Eye (tissue), 1 donor: ENCODE data around the gene SNAPC1.
"Not testable (repeated sequence)": the region's sequence is repeated elsewhere in the genome, so short reads cannot be mapped to it uniquely, and the experiment has no call there.

ENCODE experiments used
- DNase-seq: peaks from one replicate; pipeline ENCODE4 v3.0.0-alpha.2; 2015

The SNAPC1 gene

DNA sequence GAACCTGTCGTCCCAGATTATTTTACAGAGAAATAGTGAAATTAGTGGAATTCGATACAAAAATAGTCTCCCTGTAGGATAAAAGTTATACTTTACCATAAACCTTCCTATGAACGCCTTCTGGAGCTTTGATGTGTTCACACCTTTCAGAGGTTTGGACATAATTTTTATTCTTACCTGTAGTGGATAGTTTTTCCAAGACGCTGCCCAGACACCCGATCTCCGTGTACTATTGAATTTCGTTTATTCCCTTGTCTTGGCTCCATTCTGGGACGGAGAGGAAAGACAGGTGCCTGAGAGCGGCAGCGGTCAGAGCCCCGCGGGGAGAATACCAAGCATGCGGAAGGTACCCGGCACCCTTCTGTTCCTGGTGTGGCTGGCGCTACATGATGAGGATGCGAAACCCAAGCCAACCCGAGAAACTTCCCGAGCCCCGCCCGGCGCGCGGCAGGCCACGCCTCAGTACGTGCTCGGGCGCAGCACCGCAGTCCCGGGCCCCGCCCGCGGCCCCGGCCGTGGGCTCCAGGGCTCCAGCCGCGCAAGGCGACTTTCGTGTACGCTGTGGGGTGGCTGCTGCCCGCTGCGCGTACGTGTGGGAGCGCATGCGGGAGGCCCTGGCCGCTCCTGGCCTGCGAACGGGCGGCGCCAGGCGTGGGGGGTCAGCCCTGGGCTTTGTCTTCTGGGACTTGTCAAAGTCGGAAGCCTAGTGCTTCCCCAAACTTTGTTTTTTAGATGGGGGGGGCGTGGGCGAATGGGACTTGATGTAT, 11.3 kb upstream of the SNAPC1 start:
- DNase-seq = peak; percentile 85

- no peak for DNase-seq
Observed at GRCh38 chr14:61751475-61751989, 10.7 kb upstream of the SNAPC1 start.

GRCh38 chr14:61752626-61753025, 9.6 kb upstream of the SNAPC1 start:
- no peak for DNase-seq

DNA sequence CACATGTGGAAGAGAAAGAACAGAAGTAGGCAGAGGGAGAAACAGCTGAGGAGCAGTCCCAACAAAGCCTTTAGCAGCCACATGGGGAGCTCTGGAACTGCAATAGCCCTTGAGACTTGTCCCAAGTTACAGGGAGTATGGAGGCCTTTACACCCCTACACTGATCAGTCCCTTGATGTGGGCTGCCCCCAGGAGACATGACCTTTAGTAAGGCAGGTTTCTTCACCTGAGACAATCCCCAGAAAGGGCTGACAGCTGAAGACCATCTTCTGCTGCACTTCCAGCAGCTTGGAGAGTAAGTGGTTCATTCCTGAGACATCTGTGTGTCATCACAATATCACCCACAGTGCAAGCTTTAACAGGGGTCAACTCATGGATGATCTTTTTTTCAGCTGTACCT, 8.6 kb upstream of the SNAPC1 start:
- DNase-seq = no peak

GRCh38 chr14:61754627-61755381, 7.4 kb upstream of the SNAPC1 start:
- DNase-seq = no peak

DNA sequence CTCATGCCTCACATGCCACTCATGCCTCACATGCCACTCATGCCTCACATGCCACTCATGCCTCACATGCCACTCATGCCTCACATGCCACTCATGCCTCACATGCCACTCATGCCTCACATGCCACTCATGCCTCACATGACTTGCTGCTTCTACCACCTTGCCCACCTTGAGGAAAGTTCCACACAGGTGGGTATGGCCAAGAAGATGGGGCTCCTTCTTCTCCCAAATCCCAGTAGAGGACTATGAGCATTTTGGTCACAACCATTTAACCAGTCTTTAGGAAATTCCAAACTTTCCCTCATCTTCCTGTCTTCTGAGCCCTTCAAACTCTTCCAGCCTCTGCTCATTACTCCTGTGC, 6.9 kb upstream of the SNAPC1 start:
- DNase-seq = not testable (repeated sequence)

DNA sequence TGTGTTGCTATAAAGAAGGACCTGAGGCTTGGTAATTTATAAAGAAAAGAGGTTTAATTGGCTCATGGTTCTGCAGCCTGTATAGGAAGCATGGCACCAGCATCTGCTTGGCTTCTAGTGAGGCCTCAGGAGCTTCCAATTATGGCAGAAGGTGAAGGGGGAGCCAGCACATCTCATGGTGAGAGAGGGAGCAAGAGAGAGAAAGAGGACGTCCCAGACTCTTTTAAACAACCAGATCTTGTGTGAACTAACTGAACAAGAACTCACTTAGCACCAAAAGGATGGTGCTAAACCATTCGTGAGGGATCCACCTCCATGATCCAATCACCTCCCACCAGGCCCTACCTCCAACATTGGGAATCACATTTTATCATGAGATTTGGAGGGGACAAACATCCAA, 6.1 kb upstream of the SNAPC1 start:
- no peak for DNase-seq

DNA sequence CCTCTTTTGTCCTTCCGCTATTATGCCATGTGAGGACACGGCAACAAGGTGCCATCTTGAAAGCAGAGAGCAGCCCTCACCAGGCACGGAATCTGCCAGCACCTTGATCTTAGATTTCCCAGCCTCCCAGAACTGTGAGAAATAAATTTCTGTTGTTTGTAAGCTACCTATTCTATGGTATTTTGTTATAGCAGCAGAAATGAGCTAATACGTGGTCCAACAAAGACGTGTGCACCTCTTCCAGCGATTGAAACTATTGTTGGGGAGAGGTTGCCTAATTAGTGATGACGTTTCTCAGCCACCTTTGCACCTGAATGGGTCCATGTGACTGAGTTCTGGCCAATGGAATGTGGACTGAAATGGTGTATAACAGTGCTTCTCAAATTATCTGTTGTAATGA, 2.3 kb upstream of the SNAPC1 start:
- no peak for DNase-seq

DNA sequence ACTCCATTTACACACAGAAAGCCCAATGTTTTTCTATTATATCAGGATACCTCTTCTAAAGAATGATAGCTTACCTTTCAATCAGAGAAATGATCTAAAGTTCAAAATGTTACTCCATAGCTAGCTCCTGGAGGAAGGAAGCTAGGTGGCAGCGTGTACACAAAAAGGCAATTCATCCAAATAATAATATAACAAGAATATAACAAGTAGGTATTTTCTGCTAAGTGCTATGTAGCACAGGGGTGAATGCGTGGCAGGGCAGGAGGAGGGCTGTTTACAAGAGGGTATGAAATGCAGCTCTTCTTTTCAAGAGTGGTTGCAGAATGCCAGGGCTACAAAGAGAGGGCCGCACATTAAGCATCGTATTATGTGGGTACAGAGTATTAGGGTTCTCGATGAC, 663 bp upstream of the SNAPC1 start:
- DNase-seq = no peak

- no peak for DNase-seq
Observed at GRCh38 chr14:61764342-61765122, 2.3 kb downstream of the SNAPC1 start.

DNA sequence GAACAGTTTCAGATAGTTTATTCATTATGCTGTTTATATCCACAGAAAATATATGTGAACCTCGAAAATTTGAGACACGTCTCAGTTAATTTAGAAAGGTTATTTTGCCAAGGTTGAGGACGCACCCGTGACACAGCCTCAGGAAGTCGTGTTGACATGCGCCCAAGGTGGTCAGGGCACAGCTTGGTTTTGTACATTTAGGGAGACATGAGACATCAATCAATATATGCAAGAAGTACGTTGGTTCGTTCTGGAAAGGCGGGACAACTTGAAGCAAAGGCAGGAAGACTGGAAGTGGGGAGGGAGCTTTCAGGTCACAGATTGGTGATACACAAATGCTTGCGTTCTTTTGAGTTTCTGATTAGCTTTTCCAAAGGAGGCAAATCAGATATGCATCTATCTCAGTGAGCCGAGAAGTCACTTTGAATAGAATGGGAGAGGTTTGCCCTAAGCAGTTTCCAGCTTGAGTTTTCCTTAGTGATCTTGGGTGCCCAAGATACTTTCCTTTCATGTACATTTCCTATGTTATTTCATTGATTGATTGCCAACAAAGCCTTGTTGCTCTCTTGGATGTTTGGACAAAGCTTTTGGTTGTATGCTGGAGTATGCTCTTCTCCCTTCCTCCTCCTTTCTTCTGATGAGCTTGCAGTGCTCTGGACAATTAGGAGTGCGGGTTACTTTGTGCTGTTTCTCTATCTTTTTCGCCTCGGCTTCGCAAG, 3.2 kb downstream of the SNAPC1 start:
- peak; percentile 25 for DNase-seq

DNA sequence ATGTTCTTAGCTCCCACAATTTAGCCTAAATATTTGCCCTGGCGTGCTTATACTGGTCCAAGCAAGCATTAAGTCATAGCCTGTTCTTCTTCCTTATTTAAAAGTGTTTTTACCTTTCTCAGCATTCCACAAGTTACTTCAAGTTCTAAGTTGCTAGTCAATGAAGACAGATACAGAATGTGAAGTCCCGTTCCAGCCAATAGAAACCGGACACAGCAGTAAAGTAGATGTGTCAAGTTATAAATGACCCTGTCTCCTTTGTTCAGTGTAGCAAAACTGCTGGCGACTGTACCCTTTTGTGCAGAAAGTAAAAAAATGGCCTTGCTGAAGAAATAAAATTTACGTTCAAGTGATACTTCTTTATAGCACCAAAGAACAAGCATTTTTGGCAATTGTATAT, 3.9 kb downstream of the SNAPC1 start:
- peak; percentile 27 for DNase-seq

GRCh38 chr14:61768240-61768639, 6.0 kb downstream of the SNAPC1 start:
- no peak for DNase-seq

DNA sequence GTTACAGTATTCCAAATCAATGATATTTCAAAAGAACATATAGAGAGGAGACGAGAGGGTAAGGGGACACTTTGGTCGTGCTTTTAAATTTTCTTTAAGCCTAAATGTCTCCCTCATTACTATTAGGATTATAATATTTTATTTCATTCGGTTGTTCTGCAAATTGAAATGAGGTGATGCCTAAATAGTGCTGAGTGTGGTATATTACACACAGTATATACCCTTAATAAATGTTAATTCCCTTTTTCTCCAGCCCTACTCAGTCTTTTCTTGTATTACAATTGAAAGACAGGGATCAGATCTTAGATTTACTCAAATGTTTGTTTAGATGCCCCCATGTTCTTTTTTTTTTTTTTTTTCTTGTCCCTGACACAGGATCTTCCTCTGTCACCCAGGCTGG, 7.7 kb downstream of the SNAPC1 start:
- no peak for DNase-seq

DNA sequence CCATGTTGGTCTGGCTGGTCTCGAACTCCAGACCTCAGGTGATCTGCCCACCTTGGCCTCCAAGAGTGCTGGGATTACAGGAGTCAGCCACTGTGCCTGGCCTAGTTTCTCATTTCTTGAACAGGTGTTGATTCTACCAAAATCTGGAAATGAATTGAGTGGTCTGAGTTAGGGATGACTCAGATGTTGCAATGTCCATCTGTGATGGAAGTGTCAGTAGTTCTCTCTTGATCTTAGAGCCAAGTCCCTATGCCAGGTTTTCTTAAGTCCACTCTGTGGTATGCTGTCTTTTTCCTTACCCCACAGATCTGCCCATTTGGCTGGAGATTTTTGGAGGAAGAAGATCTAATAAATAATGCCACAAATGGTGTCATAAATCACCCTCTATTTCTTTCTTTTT, 12.6 kb downstream of the SNAPC1 start:
- DNase-seq = no peak

DNA sequence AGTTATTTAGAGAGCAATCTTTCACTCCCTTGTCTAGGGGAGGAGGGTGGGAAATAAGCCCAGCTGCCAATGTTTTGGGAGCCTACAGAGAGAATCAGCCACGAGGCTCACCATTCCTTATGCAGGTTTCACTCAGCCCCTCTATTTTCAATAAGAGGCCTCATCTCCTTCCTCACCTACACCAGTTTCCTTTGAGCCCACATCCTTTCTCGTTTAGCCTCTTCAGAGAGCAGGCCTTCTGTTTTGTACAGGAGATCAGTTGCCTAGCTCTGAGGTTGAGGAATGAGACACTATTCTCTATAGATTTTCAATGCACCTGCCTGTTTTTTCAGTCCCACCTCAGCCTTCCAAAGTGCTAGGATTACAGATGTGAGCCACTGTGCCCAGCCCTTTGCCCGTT, 17.9 kb downstream of the SNAPC1 start:
- DNase-seq = no peak

- no peak for DNase-seq
Observed at GRCh38 chr14:61797309-61797708, 35.1 kb downstream of the SNAPC1 start.

GRCh38 chr14:61802010-61802568, 39.9 kb downstream of the SNAPC1 start:
- no peak for DNase-seq

DNA sequence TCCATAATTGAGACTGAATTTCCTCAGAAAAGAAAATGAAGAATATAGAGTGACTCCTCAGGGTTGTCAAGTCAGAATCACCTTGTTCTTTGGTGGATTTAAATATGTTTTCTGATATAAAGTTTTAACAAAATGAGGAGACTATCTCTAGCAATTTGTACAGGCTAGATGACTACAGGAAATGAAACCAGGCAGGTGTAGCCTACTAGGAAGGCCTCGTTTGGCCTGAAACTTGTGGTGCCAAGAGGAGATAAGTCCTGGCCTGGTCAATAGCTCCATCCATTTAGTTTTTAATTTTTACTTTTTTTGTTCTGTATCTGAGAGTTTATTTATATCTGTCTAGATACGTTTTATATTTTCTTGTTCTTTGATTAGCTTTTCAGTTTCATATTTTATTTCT, 41.5 kb downstream of the SNAPC1 start:
- DNase-seq = no peak

- no peak for DNase-seq
Observed at GRCh38 chr14:61805451-61805850, 43.2 kb downstream of the SNAPC1 start.

GRCh38 chr14:61811882-61812346, 49.7 kb downstream of the SNAPC1 start:
- no peak for DNase-seq

- DNase-seq = peak; percentile 77
Observed at GRCh38 chr14:61812347-61813095, 50.3 kb downstream of the SNAPC1 start, which contains the start of gene SYT16. Gene SYT16, plus strand, starts transcription at chr14:61812703.
